OCI-LY3 (cell line): ENCODE measurements around the gene ZNF853.

Experiments used
- H2AFZ ChIP-seq: fragments of 200-600, 300-600 bp; shearing (Covaris generic); 2 replicates; pipeline ENCODE4 v1.6.0; 2014; ENCODE audit warnings: antibody characterized with exemption, low read depth, low read length
- H3K27ac ChIP-seq: fragments of 200-600, 300-600 bp; sonication (generic); 2 replicates; pipeline ENCODE4 v1.5.1; 2014; ENCODE audit warnings: mild to moderate bottlenecking, low read length, moderate library complexity, mixed read lengths
- H3K27me3 ChIP-seq: fragments of 200-600, 300-600 bp; sonication (generic); 2 replicates; pipeline ENCODE4 v1.6.1; 2014; ENCODE audit warnings: low read depth, low read length, mixed read lengths
- H3K36me3 ChIP-seq: fragments of 200-600, 300-600 bp; sonication (generic); replicated peaks from 2 replicates; pipeline ENCODE3; 2014; ENCODE audit warnings: low read depth, low read length, mixed read lengths
- H3K4me1 ChIP-seq: fragments of 300-600, 200-600 bp; sonication (generic); 2 replicates; pipeline ENCODE4 v1.6.1; 2014; ENCODE audit warnings: low read length, mixed read lengths
- H3K4me2 ChIP-seq: fragments of 200-600, 300-600 bp; sonication (generic); 2 replicates; pipeline ENCODE4 v1.6.1; 2014; ENCODE audit warnings: low read length, mixed read lengths
- H3K4me3 ChIP-seq: fragments of 300-600, 200-600 bp; sonication (generic); 2 replicates; pipeline ENCODE4 v1.5.1; 2014; ENCODE audit warnings: antibody characterized with exemption, mild to moderate bottlenecking, low read length, moderate library complexity
- H3K79me2 ChIP-seq: fragments of 300-600, 200-600 bp; shearing (Covaris generic); 2 replicates; pipeline ENCODE4 v1.6.1; 2014; ENCODE audit warnings: mild to moderate bottlenecking, low read length, mixed read lengths
- H3K9ac ChIP-seq: fragments of 300-600, 200-600 bp; shearing (Covaris generic); 2 replicates; pipeline ENCODE4 v1.6.0; 2014; ENCODE audit warnings: mild to moderate bottlenecking, low read length, moderate library complexity
- H3K9me3 ChIP-seq: fragments of 200-600, 300-600 bp; shearing (Covaris generic); 2 replicates; pipeline ENCODE4 v1.6.1; 2014; ENCODE audit warnings: low read length, mixed read lengths; ENCODE audit not compliant: insufficient read depth
- H4K20me1 ChIP-seq: fragments of 200-600, 300-600 bp; sonication (generic); 2 replicates; pipeline ENCODE4 v1.6.1; 2016; ENCODE audit warnings: low read length, mixed read lengths; ENCODE audit not compliant: insufficient read depth
- EZH2phosphoT487 ChIP-seq: fragments of 200-600 bp; shearing (Covaris generic); IDR thresholded peaks from 2 replicates; pipeline ENCODE4 v1.6.1; 2018; ENCODE audit warnings: antibody characterized with exemption, mixed run types, low read depth
- TF ChIP-seq, protein P1 (sequence below): fragments of 200-600, 300-600 bp; sonication (generic); IDR thresholded peaks from 2 replicates; pipeline ENCODE4 v1.5.1; 2014; ENCODE audit warnings: antibody characterized with exemption, low read length, low read depth

Gene ZNF853

DNA sequence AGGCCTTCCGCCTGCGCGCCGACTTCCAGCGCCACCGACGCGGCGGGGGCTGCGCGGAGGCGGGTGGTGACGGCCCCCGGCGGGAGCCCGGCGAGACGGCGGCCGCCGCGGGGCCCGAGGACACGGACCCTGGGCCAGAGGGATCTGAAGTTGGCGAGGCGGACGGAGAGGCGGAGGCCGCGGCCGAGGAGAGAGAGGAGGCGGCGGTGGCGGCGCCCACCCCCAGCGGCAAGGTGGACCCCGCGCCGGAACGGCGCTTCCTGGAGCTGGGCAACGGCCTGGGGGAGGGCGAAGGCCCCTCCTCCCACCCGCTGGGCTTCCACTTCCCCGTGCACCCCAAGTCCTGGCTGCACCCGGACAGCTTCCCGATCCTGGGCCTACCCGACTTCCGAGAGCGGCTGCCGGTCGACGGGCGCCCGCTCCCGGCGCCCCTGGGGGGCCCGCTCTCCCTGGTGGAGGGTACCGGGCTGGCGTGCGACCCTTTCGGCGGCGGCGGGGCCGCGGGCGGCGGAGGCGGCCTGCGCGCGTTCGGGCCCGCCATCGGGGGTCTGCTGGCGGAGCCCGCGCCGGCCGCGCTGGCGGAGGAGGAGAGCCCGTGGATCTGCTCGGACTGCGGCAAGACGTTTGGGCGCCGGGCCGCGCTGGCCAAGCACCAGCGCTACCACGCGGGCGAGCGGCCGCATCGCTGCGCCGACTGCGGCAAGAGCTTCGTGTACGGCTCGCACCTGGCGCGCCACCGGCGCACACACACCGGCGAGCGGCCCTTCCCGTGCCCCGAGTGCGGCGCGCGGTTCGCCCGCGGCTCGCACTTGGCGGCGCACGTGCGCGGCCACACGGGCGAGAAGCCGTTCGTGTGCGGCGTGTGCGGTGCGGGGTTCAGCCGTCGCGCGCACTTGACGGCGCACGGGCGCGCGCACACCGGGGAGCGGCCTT lies 37.9 kb downstream of the ZNF853 start:
- no peaks in the 10 kb centered on the region for H4K20me1 ChIP-seq
- no peak overlapping the region for H3K27ac ChIP-seq
- no peaks in the 10 kb centered on the region for H3K4me1 ChIP-seq
- no peak overlapping the region for H3K9ac ChIP-seq
- H3K4me2 ChIP-seq: no peak overlapping the region
- no peaks in the 10 kb centered on the region for H3K27me3 ChIP-seq
- H3K9me3 ChIP-seq: no peaks in the 10 kb centered on the region
- TF ChIP-seq EZH2phosphoT487: no peak
- TF ChIP-seq, protein P1, sequence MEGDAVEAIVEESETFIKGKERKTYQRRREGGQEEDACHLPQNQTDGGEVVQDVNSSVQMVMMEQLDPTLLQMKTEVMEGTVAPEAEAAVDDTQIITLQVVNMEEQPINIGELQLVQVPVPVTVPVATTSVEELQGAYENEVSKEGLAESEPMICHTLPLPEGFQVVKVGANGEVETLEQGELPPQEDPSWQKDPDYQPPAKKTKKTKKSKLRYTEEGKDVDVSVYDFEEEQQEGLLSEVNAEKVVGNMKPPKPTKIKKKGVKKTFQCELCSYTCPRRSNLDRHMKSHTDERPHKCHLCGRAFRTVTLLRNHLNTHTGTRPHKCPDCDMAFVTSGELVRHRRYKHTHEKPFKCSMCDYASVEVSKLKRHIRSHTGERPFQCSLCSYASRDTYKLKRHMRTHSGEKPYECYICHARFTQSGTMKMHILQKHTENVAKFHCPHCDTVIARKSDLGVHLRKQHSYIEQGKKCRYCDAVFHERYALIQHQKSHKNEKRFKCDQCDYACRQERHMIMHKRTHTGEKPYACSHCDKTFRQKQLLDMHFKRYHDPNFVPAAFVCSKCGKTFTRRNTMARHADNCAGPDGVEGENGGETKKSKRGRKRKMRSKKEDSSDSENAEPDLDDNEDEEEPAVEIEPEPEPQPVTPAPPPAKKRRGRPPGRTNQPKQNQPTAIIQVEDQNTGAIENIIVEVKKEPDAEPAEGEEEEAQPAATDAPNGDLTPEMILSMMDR: no peak
- H2AFZ ChIP-seq: no peak overlapping the region
- H3K4me3 ChIP-seq: no peak overlapping the region
- no peaks in the 10 kb centered on the region for H3K79me2 ChIP-seq
- peaks cover 46% of the 10 kb centered on the region for H3K36me3 ChIP-seq

DNA sequence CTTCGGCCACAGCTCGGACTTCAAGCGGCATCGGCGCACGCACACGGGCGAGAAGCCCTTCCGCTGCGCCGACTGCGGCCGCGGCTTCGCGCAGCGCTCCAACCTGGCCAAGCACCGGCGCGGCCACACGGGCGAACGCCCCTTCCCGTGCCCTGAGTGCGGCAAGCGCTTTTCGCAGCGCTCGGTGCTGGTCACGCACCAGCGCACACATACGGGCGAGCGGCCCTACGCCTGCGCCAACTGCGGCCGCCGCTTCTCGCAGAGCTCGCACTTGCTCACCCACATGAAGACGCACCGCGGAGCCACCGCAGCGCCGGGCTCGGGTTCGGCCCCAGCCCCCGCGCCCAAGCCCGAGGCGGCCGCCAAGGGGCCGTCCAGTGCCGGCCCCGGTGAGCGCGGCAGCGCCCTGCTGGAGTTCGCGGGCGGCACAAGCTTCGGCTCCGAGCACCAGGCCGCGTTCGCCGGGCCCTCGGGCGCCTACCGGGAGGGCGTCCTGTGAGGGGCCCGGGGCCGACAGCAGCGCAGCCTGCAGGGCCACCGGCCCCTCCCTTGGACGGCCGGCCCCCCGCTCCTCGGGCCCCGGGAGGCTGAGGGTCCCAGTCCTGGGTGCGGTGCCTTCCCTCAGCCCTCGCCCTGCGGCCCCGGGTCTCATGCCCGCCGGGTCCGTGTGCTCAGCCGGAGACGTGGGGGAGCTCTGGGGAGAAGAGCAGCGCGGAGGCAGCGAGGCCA lies 38.9 kb downstream of the ZNF853 start:
- Histone ChIP-seq H3K36me3 (peaks cover 46% of the 10 kb centered on the region), H3K4me1 (no peaks in the 10 kb centered on the region), H3K27ac (no peak overlapping the region), H4K20me1 (no peaks in the 10 kb centered on the region), H3K9ac (no peak overlapping the region), H3K4me2 (no peak overlapping the region), H3K27me3 (no peaks in the 10 kb centered on the region), H3K79me2 (no peaks in the 10 kb centered on the region), H2AFZ (no peak overlapping the region), H3K9me3 (no peaks in the 10 kb centered on the region), H3K4me3 (no peak overlapping the region)
- TF ChIP-seq, protein P1: no peak
- no peak for TF ChIP-seq EZH2phosphoT487

DNA sequence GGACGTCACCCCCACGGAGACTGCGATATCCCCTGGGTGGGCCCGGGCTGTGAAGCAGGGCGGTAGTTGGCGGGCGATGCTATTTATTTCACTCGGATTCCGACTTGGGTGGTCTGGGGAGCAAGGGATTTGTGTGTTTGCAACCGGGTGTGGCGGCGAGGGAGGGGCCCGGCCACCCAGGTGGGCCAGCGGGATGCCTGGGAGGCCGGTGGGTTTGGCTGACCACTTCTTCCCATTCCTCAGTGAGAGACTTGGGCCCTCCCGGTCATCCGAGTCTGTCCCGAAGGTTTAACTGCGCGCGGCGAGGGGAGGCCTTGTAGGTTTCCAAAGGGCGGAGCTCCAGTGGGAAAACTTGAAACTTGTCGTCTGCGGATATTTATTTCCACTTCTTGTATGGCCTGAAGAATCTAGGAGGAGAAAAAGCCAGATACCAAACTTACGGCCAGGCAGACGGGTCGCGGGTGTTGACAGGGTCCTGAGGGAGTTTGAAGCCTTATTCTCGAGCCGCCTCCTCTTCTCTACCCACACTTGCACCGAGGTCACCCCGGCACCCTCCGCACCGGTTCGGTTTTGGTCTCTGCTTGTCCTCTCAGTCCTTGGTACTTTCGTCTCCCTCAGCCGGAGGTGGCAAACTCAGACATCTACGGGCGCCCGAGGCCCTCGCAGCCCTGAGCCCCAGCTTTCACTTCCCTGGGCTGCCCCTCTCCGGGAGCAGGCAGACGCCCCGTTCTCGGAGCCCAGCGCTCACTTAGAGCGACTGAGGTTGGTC lies 39.6 kb downstream of the ZNF853 start:
- Histone ChIP-seq H3K4me1 (no peaks in the 10 kb centered on the region), H3K27me3 (no peaks in the 10 kb centered on the region), H4K20me1 (no peaks in the 10 kb centered on the region), H2AFZ (no peak overlapping the region), H3K4me2 (no peak overlapping the region), H3K27ac (no peak overlapping the region), H3K9me3 (no peaks in the 10 kb centered on the region), H3K4me3 (no peak overlapping the region), H3K79me2 (no peaks in the 10 kb centered on the region), H3K9ac (no peak overlapping the region), H3K36me3 (peaks cover 42% of the 10 kb centered on the region)
- TF ChIP-seq EZH2phosphoT487: no peak
- TF ChIP-seq, protein P1: no peak
